Osteocyte (in vitro differentiated cells): Measurements from ENCODE around the gene ANKFY1. TPM values are rescaled to one million over a fixed set of nuclear protein-coding genes. Genes with fewer than 3 reads are reported as not detected.

Experiments
- DNase-seq: peaks from one replicate; pipeline ENCODE4 v3.0.0; 2021; ENCODE audit warnings: mixed read lengths; ENCODE audit not compliant: unreplicated experiment; ENCODE audit errors: extremely low spot score
- H3K27ac Mint-ChIP-seq: one replicate; pipeline ENCODE4 v1.8.0; 2021; ENCODE audit warnings: mild to moderate bottlenecking, mixed read lengths; ENCODE audit not compliant: unreplicated experiment
- H3K27me3 Mint-ChIP-seq: one replicate; pipeline ENCODE4 v1.8.0; 2021; ENCODE audit warnings: mixed read lengths; ENCODE audit not compliant: unreplicated experiment
- H3K36me3 Mint-ChIP-seq: one replicate; pipeline ENCODE4 v1.8.0; 2021; ENCODE audit warnings: mixed read lengths; ENCODE audit not compliant: unreplicated experiment
- H3K4me1 Mint-ChIP-seq: one replicate; pipeline ENCODE4 v1.8.0; 2021; ENCODE audit warnings: mixed read lengths; ENCODE audit not compliant: unreplicated experiment
- H3K4me3 Mint-ChIP-seq: one replicate; pipeline ENCODE4 v1.8.0; 2021; ENCODE audit warnings: mild to moderate bottlenecking, moderate library complexity, mixed read lengths; ENCODE audit not compliant: unreplicated experiment
- H3K9me3 Mint-ChIP-seq: one replicate; pipeline ENCODE4 v1.8.0; 2021; ENCODE audit warnings: mixed read lengths; ENCODE audit not compliant: unreplicated experiment
- CTCF ChIP-seq: fragments of 200-600 bp; sonication (generic); IDR thresholded peaks from 2 replicates; pipeline ENCODE4 v1.5.0; 2021; ENCODE audit warnings: antibody characterized with exemption, mild to moderate bottlenecking, moderate library complexity
- total RNA-seq: library from RNA; stranded (reverse); gene quantifications from 2 replicates; pipeline ENCODE4 v1.2.1, GENCODE V29; 2021

Gene ANKFY1
- total RNA-seq, 1 donor from 2014 or later, result 61.2 TPM

- H3K27me3 Mint-ChIP-seq, result no peaks in the 10 kb centered on the region
- H3K4me3 Mint-ChIP-seq, result no peak overlapping the region
- H3K36me3 Mint-ChIP-seq, result peaks cover 9% of the 10 kb centered on the region
- no peak for DNase-seq
- H3K9me3 Mint-ChIP-seq, result no peaks in the 10 kb centered on the region
- TF ChIP-seq CTCF, result no peak
- H3K27ac Mint-ChIP-seq, result no peak overlapping the region
- no peaks in the 10 kb centered on the region for H3K4me1 Mint-ChIP-seq
Measured at GRCh38 chr17:4154201-4154600, 109.6 kb downstream of the ANKFY1 start.

GRCh38 chr17:4152471-4152870, 111.3 kb downstream of the ANKFY1 start:
- Mint-ChIP-seq H3K27me3 (no peaks in the 10 kb centered on the region), H3K36me3 (peaks cover 6% of the 10 kb centered on the region), H3K9me3 (no peaks in the 10 kb centered on the region), H3K4me3 (no peak overlapping the region), H3K4me1 (no peaks in the 10 kb centered on the region), H3K27ac (no peak overlapping the region)
- no peak for DNase-seq
- no peak for TF ChIP-seq CTCF

- no peak for DNase-seq
- no peak overlapping the region for H3K27ac Mint-ChIP-seq
- H3K9me3 Mint-ChIP-seq, result no peaks in the 10 kb centered on the region
- H3K36me3 Mint-ChIP-seq, result peaks cover 6% of the 10 kb centered on the region
- no peak overlapping the region for H3K4me3 Mint-ChIP-seq
- no peaks in the 10 kb centered on the region for H3K27me3 Mint-ChIP-seq
- peaks cover 2% of the 10 kb centered on the region for H3K4me1 Mint-ChIP-seq
- no peak for TF ChIP-seq CTCF
Measured at GRCh38 chr17:4150096-4150495, 113.7 kb downstream of the ANKFY1 start.

- Mint-ChIP-seq H3K9me3 (no peaks in the 10 kb centered on the region), H3K27ac (no peak overlapping the region), H3K36me3 (peaks cover 6% of the 10 kb centered on the region), H3K4me1 (peaks cover 7% of the 10 kb centered on the region), H3K27me3 (no peaks in the 10 kb centered on the region), H3K4me3 (no peak overlapping the region)
- no peak for TF ChIP-seq CTCF
- DNase-seq, result no peak
Measured at GRCh38 chr17:4148611-4149308, 115.0 kb downstream of the ANKFY1 start.

GRCh38 chr17:4147751-4148310, 115.9 kb downstream of the ANKFY1 start:
- no peak for TF ChIP-seq CTCF
- H3K27me3 Mint-ChIP-seq, result no peaks in the 10 kb centered on the region
- DNase-seq, result no peak
- no peak overlapping the region for H3K27ac Mint-ChIP-seq
- H3K36me3 Mint-ChIP-seq, result peaks cover 6% of the 10 kb centered on the region
- no peak overlapping the region for H3K4me3 Mint-ChIP-seq
- no peaks in the 10 kb centered on the region for H3K9me3 Mint-ChIP-seq
- H3K4me1 Mint-ChIP-seq, result peaks cover 7% of the 10 kb centered on the region
